ENCODE results near the gene DNAI4. TPM values are rescaled to one million over a fixed set of nuclear protein-coding genes. Genes with fewer than 3 reads are reported as not detected.
A peak's percentile ranks its signal among the peaks of the same experiment; 100 is the strongest.

Gene DNAI4
- polyA plus RNA-seq, 1 donor (not counting 4 experiments of a cell fraction or from before 2014, with no cell fraction given): 4.1 TPM

DNA sequence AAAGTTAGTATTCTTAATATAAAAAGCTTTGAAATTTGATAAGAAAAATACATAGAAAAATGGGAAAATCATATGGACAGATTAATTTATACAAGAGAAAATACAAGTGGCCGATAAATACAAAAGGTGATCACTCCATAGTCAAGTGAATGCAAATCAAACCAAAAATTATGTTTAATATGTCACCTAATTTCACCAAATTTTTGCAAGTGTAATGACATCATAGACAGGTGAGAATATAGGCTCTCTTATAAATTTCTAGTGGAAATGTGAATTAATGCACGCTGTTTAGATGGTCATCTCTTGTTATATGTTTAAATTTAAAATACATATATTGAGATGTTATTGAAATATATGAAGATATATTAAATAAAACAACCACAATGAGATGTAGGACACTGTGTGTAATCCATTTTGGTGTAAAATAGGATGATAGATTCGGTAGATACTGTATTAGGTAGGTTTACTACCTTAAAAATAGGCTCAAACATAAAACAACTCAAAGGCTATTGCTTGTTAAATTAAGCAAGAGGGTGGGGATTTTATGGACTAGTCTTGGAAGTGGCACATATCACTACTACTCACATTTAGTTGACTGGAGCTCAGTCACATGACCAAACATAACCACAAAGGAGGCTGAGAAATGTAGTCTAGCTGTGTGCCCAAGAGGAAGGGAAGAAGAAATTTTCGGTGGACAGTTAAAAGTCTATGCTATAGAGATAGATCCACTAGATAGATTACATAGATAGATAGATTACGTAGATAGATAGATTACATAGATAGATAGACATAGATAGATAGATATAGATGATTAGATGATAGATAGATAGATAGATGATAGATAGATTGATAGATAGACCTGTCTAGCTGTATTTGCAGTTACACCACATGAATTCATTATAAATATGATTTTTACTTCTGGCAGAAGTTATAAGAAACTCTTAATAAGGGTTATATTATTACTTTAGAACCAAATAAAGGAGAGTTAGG, 132.7 kb downstream of the DNAI4 start:
- Histone ChIP-seq H3K27me3 (ENCODE audit: control insufficient read depth, extremely low read depth, insufficient read depth, low read length) (no peaks in the 10 kb centered on the region), H3K9me3 (ENCODE audit: control insufficient read depth, low read depth, low read length) (no peaks in the 10 kb centered on the region), H3K27ac (ENCODE audit: control insufficient read depth, insufficient read depth, low read length) (no peak overlapping the region), H3K79me2 (ENCODE audit: control insufficient read depth, insufficient read depth, low read length) (no peaks in the 10 kb centered on the region), H4K20me1 (ENCODE audit: control insufficient read depth, extremely low read depth, insufficient read depth, low read length) (no peaks in the 10 kb centered on the region), H3K36me3 (ENCODE audit: control insufficient read depth in 2 of 2, extremely low read depth in 1 of 2, insufficient read depth in 2 of 2, low read length in 2 of 2) (no peaks in the 10 kb centered on the region), H2AFZ (ENCODE audit: control insufficient read depth, low read length) (no peak overlapping the region), H3K9me1 (ENCODE audit: control insufficient read depth, extremely low read depth, insufficient read depth, low read length) (no peaks in the 10 kb centered on the region), H3K4me2 (ENCODE audit: control insufficient read depth, extremely low read depth, insufficient read depth, low read depth, low read length) (no peak overlapping the region), H3K4me3 (ENCODE audit: control insufficient read depth in 2 of 3, extremely low read depth in 1 of 3, insufficient read depth in 2 of 3, low read depth in 1 of 3, low read length in 3 of 3) (no peak overlapping the region), H3K9ac (ENCODE audit: control insufficient read depth, extremely low read depth, insufficient read depth, low read length) (no peak overlapping the region), H3K4me1 (ENCODE audit: control insufficient read depth, extremely low read depth, insufficient read depth, low read length) (peaks cover 6% of the 10 kb centered on the region)
- dilution Hi-C loops (cut with MboI; ENCODE audit: extremely low pct_ligation_motif_present, low sequenced_read_pairs): no loop called here
- DNase-seq (ENCODE audit: low read depth, low spot score) (no peak), FAIRE-seq (no peak)
- TF ChIP-seq, protein P1, sequence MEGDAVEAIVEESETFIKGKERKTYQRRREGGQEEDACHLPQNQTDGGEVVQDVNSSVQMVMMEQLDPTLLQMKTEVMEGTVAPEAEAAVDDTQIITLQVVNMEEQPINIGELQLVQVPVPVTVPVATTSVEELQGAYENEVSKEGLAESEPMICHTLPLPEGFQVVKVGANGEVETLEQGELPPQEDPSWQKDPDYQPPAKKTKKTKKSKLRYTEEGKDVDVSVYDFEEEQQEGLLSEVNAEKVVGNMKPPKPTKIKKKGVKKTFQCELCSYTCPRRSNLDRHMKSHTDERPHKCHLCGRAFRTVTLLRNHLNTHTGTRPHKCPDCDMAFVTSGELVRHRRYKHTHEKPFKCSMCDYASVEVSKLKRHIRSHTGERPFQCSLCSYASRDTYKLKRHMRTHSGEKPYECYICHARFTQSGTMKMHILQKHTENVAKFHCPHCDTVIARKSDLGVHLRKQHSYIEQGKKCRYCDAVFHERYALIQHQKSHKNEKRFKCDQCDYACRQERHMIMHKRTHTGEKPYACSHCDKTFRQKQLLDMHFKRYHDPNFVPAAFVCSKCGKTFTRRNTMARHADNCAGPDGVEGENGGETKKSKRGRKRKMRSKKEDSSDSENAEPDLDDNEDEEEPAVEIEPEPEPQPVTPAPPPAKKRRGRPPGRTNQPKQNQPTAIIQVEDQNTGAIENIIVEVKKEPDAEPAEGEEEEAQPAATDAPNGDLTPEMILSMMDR (optimal IDR thresholded peaks at IDR 0.05 in 1 of 3, IDR thresholded peaks at IDR 0.05 in 1 of 3, conservative IDR thresholded peaks at IDR 0.05 in 1 of 3; ENCODE audit: extremely low read depth in 1 of 3, insufficient read depth in 2 of 3, low read length in 3 of 3): no peak
- TF ChIP-seq EZH2 (IDR thresholded peaks at IDR 0.05; ENCODE audit: low read length): no peak

DNA sequence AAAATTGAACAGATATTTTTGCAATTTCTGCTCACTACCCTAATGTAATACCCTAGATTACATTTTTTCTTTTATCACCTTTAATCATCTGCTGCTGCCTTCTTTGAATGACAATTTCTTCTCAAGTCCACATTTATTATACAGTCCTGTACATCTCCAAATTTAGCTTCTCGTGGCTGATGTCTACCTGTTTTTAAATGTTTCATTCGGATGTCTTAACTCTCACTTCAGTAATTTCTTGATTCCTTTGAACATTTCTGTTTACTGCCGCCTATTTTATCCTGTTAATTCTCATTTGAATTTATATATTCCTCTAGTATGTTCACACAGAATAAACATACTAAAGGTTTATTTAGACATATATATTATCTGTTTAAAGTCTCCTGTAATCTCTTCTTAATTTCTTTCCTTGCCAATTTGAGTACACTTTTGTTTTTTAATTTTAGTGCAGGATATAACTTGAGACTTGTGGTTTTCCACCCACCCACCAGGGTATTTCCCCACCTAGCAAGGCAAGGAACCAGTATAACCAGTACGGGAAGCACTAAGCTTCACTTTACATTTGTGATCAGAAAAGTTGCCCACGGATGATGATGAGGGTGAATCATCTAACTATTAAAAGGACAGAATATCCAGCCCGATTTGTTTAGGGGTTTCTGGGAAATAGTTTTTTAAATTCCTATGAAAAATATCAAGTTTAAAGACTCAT, 136.3 kb downstream of the DNAI4 start:
- Histone ChIP-seq H3K27me3 (ENCODE audit: control insufficient read depth, extremely low read depth, insufficient read depth, low read length) (no peaks in the 10 kb centered on the region), H3K4me3 (ENCODE audit: control insufficient read depth in 2 of 3, extremely low read depth in 1 of 3, insufficient read depth in 2 of 3, low read depth in 1 of 3, low read length in 3 of 3) (no peak overlapping the region), H3K9me3 (ENCODE audit: control insufficient read depth, low read depth, low read length) (no peaks in the 10 kb centered on the region), H3K79me2 (ENCODE audit: control insufficient read depth, insufficient read depth, low read length) (no peaks in the 10 kb centered on the region), H3K4me1 (ENCODE audit: control insufficient read depth, extremely low read depth, insufficient read depth, low read length) (peaks cover 6% of the 10 kb centered on the region), H3K36me3 (ENCODE audit: control insufficient read depth in 2 of 2, extremely low read depth in 1 of 2, insufficient read depth in 2 of 2, low read length in 2 of 2) (no peaks in the 10 kb centered on the region), H3K9ac (ENCODE audit: control insufficient read depth, extremely low read depth, insufficient read depth, low read length) (no peak overlapping the region), H2AFZ (ENCODE audit: control insufficient read depth, low read length) (no peak overlapping the region), H3K27ac (ENCODE audit: control insufficient read depth, insufficient read depth, low read length) (no peak overlapping the region), H3K4me2 (ENCODE audit: control insufficient read depth, extremely low read depth, insufficient read depth, low read depth, low read length) (peak overlapping the region; percentile 55), H4K20me1 (ENCODE audit: control insufficient read depth, extremely low read depth, insufficient read depth, low read length) (no peaks in the 10 kb centered on the region), H3K9me1 (ENCODE audit: control insufficient read depth, extremely low read depth, insufficient read depth, low read length) (no peaks in the 10 kb centered on the region)
- dilution Hi-C loops (cut with MboI; ENCODE audit: extremely low pct_ligation_motif_present, low sequenced_read_pairs): no loop called here
- FAIRE-seq (peak; percentile 9), DNase-seq (ENCODE audit: low read depth, low spot score) (no peak)
- TF ChIP-seq, protein P1 (optimal IDR thresholded peaks at IDR 0.05 in 1 of 3, IDR thresholded peaks at IDR 0.05 in 1 of 3, conservative IDR thresholded peaks at IDR 0.05 in 1 of 3; ENCODE audit: extremely low read depth in 1 of 3, insufficient read depth in 2 of 3, low read length in 3 of 3): no peak
- no peak for TF ChIP-seq EZH2 (IDR thresholded peaks at IDR 0.05; ENCODE audit: low read length)
